Uterus (tissue), 4 donors: Measurements from ENCODE around the gene GALK2. TPM values are rescaled to one million over a fixed set of nuclear protein-coding genes. Genes with fewer than 3 reads are reported as not detected.

ENCODE experiments used
- DNase-seq, 2 donors: peaks; one replicate each; pipeline ENCODE4 v3.0.0-alpha.2; 2019 to 2020
- H3K27ac ChIP-seq, 2 donors: fragments of 200-600 bp; sonication (generic); 1 replicate in 1 of 2; 2 replicates in 1 of 2; pipeline ENCODE4 v1.5.1; 2016 to 2018
- H3K27me3 ChIP-seq, 2 donors: fragments of 200-600 bp; sonication (generic); one replicate each; pipeline ENCODE4 v1.5.1; 2018 to 2019; ENCODE audit warnings: control low read depth in 1 of 2
- H3K36me3 ChIP-seq, 2 donors: fragments of 200-600 bp; sonication (generic); one replicate each; pipeline ENCODE4 v1.5.1; 2019; ENCODE audit warnings: control low read depth in 1 of 2
- H3K4me1 ChIP-seq, 2 donors: fragments of 200-600 bp; sonication (generic); one replicate each; pipeline ENCODE4 v1.5.1; 2018 to 2019; ENCODE audit warnings: control low read depth in 1 of 2
- H3K4me3 ChIP-seq, 2 donors: fragments of 200-600 bp; sonication (generic); 1 replicate in 1 of 2; 2 replicates in 1 of 2; pipeline ENCODE4 v1.5.1; 2018 to 2019; ENCODE audit warnings: mild to moderate bottlenecking in 1 of 2
- H3K9me3 ChIP-seq, 2 donors: fragments of 200-600 bp; sonication (generic); one replicate each; pipeline ENCODE4 v1.5.1; 2019; ENCODE audit warnings: control low read depth in 1 of 2
- POLR2A ChIP-seq, 2 donors: fragments of 450-650 bp; IDR thresholded peaks; one replicate each; pipeline ENCODE4 v1.6.1; 2016; ENCODE audit warnings: antibody characterized with exemption in 2 of 2, mild to moderate bottlenecking in 1 of 2, moderate library complexity in 1 of 2
- intact Hi-C: fragments of 100-400 bp; cut with DNase I; formaldehyde crosslinking; loops from one replicate; pipeline ENCODE4 v1.15.1; 2023; ENCODE audit warnings: low total_unique reads
- microRNA-seq: library from miRNA; unstranded; fragments of <30 nt; microRNA quantifications from one replicate; pipeline ENCODE4, GENCODE V29; 2016; ENCODE audit warnings: borderline microRNAs expressed, borderline replicate concordance
- small RNA-seq: library from RNA; depleted of rRNA; stranded (forward); fragments of <200 nt; gene quantifications from one replicate; pipeline ENCODE3, GENCODE V24; 2016
- total RNA-seq, 4 donors: library from RNA; depleted of rRNA in 3 of 4; stranded (reverse); fragments of >200 nt in 3 of 4; gene quantifications; one replicate each; pipeline versions ENCODE4 v1.1.0 to v1.2.4, GENCODE V29; 2014 to 2023
- TF ChIP-seq, protein P1 (sequence below), 4 experiments: fragments of 200-600 bp in 2 of 4; fragments of 450-650 bp in 2 of 4; sonication (generic) in 2 of 4; IDR thresholded peaks; one replicate each; pipeline ENCODE4 v1.5.1; 2016 to 2019; ENCODE audit warnings: antibody characterized with exemption in 4 of 4, mild to moderate bottlenecking in 2 of 4, moderate library complexity in 1 of 4
- donor health status: DM: yes; HTN: yes; CAD: no.

GALK2 gene
- total RNA-seq, 4 donors from 2014 or later, result 65.1 to 178 (median 79.4) TPM

DNA sequence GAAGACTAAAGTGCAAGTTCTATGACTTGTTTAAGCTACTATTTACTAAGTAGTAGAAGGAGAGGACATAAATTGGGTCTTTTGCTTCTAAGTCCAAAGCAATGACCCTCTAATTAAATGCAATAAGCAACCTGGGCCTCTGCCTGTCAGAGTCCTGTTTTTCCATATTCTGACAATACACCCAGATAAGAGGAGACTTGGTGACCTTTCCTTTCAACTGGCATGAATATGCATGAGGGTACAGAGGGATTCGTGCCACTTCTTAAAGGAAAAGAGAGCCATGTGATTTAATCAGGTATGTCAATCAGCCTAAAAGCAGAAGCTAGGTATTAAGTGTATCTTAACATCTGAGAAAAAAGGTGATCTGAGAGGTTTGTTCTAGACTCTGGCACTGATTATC lies 202.3 kb downstream of the GALK2 start:
- no peaks in the 10 kb centered on the region for H3K27me3 ChIP-seq
- no peak overlapping the region for H3K27ac ChIP-seq
- no peaks in the 10 kb centered on the region for H3K9me3 ChIP-seq
- H3K4me3 ChIP-seq, result no peak overlapping the region
- intact Hi-C loops, result no loop called here
- no peaks in the 10 kb centered on the region for H3K36me3 ChIP-seq
- DNase-seq, result no peak
- no peaks in the 10 kb centered on the region for H3K4me1 ChIP-seq
- no peak for TF ChIP-seq POLR2A (IDR thresholded peaks at IDR 0.05)
- TF ChIP-seq, protein P1, sequence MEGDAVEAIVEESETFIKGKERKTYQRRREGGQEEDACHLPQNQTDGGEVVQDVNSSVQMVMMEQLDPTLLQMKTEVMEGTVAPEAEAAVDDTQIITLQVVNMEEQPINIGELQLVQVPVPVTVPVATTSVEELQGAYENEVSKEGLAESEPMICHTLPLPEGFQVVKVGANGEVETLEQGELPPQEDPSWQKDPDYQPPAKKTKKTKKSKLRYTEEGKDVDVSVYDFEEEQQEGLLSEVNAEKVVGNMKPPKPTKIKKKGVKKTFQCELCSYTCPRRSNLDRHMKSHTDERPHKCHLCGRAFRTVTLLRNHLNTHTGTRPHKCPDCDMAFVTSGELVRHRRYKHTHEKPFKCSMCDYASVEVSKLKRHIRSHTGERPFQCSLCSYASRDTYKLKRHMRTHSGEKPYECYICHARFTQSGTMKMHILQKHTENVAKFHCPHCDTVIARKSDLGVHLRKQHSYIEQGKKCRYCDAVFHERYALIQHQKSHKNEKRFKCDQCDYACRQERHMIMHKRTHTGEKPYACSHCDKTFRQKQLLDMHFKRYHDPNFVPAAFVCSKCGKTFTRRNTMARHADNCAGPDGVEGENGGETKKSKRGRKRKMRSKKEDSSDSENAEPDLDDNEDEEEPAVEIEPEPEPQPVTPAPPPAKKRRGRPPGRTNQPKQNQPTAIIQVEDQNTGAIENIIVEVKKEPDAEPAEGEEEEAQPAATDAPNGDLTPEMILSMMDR (IDR thresholded peaks at IDR 0.05), result no peak

DNA sequence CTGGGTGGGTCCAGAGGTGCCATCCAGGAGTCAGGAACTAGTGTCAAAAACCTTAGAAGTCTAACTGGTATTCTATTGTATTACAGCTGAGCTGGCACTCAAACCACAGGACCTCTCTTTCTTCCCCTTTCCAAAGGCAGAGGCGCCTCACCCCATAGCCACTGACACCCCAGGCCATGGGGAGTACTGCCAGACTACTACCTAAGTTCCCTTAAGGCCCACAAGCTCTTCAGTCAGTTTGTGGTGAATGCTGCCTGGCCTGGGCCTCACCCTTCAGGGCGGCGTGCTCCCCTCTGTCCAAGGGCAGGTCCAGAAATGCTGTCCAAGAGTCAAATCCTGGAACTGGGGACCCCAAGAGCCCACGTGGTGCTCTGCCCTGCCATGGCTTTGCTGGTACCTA lies 209.9 kb downstream of the GALK2 start:
- no peaks in the 10 kb centered on the region for H3K9me3 ChIP-seq
- intact Hi-C loops, result no loop called here
- TF ChIP-seq, protein P1 (IDR thresholded peaks at IDR 0.05), result no peak
- TF ChIP-seq POLR2A (IDR thresholded peaks at IDR 0.05), result no peak
- no peak for DNase-seq
- H3K27me3 ChIP-seq, result no peaks in the 10 kb centered on the region
- H3K36me3 ChIP-seq, result no peaks in the 10 kb centered on the region
- H3K27ac ChIP-seq, result no peak overlapping the region
- H3K4me3 ChIP-seq, result no peak overlapping the region
- H3K4me1 ChIP-seq, result no peaks in the 10 kb centered on the region

DNA sequence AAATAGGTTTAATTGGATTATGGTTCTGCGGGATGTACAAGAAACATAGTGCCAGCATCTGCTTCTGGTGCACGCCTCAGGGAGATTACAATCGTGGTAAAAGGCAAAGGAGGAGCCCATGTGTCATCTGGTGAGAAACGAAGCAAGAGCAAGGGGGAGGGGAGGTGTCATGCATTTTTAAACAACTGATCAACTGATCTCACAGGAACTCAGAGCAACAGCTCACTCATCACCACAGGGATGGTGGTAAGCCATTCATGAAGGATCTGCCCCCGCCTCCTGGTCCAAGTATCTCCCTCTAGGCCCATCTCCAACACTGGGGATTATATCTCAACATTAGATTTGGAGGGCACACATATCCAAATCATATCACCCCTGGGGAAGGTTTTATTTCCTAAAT lies 210.9 kb downstream of the GALK2 start:
- Histone ChIP-seq H3K4me1 (no peaks in the 10 kb centered on the region), H3K36me3 (no peaks in the 10 kb centered on the region), H3K4me3 (no peak overlapping the region), H3K27ac (no peak overlapping the region), H3K27me3 (no peaks in the 10 kb centered on the region), H3K9me3 (no peaks in the 10 kb centered on the region)
- no peak for DNase-seq
- TF ChIP-seq, protein P1 (IDR thresholded peaks at IDR 0.05), result no peak
- intact Hi-C loops, result no loop called here

Small RNAs within 50 kb of the gene (microRNA-seq; reads per million reads assigned to microRNA genes)
- not detected for gene MIR4716

Small RNAs within 50 kb of the gene (small RNA-seq; reads per million reads assigned to genes)
- gene MIR4716, result not detected
- gene RF00019, result not detected
- gene RN7SL307P, result not detected

Other genes with a start within 250 kb of the GALK2 start
- gene SHC4, start 206.3 kb upstream of the GALK2 start, total RNA-seq, result 1 to 10 TPM in 2 of 4 donors, under 1 TPM in 1, not detected in 1; 0.88 to 6.8 (median 5.0) TPM
- 10 to 100 TPM; 24.8 to 73.9 (median 47.6) TPM for gene SECISBP2L, start 123.8 kb upstream of the GALK2 start, total RNA-seq
- gene COPS2, start 14.6 kb upstream of the GALK2 start, total RNA-seq, result 100 to 1,000 TPM in 2 of 4 donors, 10 to 100 TPM in 2; 59.1 to 181 (median 102) TPM